GM23338 (cell line): ENCODE data around the gene MPV17. TPM values are rescaled to one million over a fixed set of nuclear protein-coding genes. Genes with fewer than 3 reads are reported as not detected.

ENCODE experiments used
- CTCF ChIP-seq, 2 experiments: fragments of 200-600 bp in 1 of 2; sonication (generic) in 1 of 2; conservative IDR thresholded peaks; 2 replicates each; pipeline versions ENCODE4 v1.5.1 to v1.6.1; 2016 to 2017; ENCODE audit warnings: antibody characterized with exemption in 2 of 2, low read depth in 2 of 2, mild to moderate bottlenecking in 2 of 2, moderate library complexity in 1 of 2
- EZH2 ChIP-seq: fragments of 200-600 bp; sonication (generic); IDR thresholded peaks from one replicate; pipeline ENCODE4 v1.8.0; 2017; ENCODE audit warnings: antibody characterized with exemption, mild to moderate bottlenecking, low read depth; ENCODE audit not compliant: unreplicated experiment
- NANOG ChIP-seq: IDR thresholded peaks from 2 replicates; pipeline ENCODE4 v1.6.1; 2016; ENCODE audit warnings: antibody characterized with exemption, borderline replicate concordance
- ZNF331 ChIP-seq: fragments of 250-450 bp; sonication (Bioruptor Pico); IDR thresholded peaks from 2 replicates; pipeline ENCODE4 v1.5.0; 2020; ENCODE audit warnings: low read depth, mild to moderate bottlenecking, moderate library complexity
- polyA plus RNA-seq: library from polyadenylated mRNA; unstranded; fragments of >200 nt; fragmentation: Nextera tagmentation; extraction: Ambion mirVana; gene quantifications from 2 replicates; pipeline ENCODE4 v1.2.1, GENCODE V29; 2016
- total RNA-seq: library from RNA; depleted of rRNA; stranded (reverse); fragments of >200 nt; shearing (Covaris generic); gene quantifications from 2 replicates; pipeline ENCODE4 v1.2.3, GENCODE V29; 2014
- TF ChIP-seq, protein P1 (sequence below): fragments of 250-450 bp; sonication (Bioruptor Pico); IDR thresholded peaks from 2 replicates; pipeline ENCODE4 v1.5.0; 2020; ENCODE audit warnings: mild to moderate bottlenecking, moderate library complexity
- TF ChIP-seq, protein P2 (sequence below): IDR thresholded peaks from 2 replicates; pipeline ENCODE4 v1.6.1; 2016; ENCODE audit warnings: antibody characterized with exemption
- TF ChIP-seq, protein P3 (sequence below): IDR thresholded peaks from one replicate; pipeline ENCODE4 v1.6.1; 2018; ENCODE audit warnings: antibody characterized with exemption; ENCODE audit not compliant: unreplicated experiment

Gene MPV17
- total and polyA plus RNA-seq, 2 experiments from 2014 or later: 52.5 to 94.2 TPM

DNA sequence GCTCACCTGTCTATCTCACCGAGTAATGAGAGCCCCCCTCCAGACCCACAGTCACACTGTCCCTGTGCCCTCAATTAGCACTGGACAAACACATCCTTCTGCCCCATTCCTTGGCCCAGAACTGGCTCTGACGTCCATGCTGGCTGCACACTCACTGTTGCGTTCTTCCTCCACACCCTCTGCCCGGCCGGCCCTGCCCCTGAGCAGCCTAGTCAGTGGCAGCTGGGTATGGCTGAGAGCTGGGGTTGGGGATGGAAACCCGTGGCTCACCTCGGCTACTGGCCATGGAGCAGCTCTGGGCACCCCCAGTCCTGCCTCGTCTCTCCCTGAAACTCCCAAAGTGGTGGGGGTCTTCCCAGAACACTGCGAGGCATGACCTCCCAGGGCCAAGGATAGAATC is 8.2 kb downstream of the MPV17 start (continued):
- TF ChIP-seq, protein P1, sequence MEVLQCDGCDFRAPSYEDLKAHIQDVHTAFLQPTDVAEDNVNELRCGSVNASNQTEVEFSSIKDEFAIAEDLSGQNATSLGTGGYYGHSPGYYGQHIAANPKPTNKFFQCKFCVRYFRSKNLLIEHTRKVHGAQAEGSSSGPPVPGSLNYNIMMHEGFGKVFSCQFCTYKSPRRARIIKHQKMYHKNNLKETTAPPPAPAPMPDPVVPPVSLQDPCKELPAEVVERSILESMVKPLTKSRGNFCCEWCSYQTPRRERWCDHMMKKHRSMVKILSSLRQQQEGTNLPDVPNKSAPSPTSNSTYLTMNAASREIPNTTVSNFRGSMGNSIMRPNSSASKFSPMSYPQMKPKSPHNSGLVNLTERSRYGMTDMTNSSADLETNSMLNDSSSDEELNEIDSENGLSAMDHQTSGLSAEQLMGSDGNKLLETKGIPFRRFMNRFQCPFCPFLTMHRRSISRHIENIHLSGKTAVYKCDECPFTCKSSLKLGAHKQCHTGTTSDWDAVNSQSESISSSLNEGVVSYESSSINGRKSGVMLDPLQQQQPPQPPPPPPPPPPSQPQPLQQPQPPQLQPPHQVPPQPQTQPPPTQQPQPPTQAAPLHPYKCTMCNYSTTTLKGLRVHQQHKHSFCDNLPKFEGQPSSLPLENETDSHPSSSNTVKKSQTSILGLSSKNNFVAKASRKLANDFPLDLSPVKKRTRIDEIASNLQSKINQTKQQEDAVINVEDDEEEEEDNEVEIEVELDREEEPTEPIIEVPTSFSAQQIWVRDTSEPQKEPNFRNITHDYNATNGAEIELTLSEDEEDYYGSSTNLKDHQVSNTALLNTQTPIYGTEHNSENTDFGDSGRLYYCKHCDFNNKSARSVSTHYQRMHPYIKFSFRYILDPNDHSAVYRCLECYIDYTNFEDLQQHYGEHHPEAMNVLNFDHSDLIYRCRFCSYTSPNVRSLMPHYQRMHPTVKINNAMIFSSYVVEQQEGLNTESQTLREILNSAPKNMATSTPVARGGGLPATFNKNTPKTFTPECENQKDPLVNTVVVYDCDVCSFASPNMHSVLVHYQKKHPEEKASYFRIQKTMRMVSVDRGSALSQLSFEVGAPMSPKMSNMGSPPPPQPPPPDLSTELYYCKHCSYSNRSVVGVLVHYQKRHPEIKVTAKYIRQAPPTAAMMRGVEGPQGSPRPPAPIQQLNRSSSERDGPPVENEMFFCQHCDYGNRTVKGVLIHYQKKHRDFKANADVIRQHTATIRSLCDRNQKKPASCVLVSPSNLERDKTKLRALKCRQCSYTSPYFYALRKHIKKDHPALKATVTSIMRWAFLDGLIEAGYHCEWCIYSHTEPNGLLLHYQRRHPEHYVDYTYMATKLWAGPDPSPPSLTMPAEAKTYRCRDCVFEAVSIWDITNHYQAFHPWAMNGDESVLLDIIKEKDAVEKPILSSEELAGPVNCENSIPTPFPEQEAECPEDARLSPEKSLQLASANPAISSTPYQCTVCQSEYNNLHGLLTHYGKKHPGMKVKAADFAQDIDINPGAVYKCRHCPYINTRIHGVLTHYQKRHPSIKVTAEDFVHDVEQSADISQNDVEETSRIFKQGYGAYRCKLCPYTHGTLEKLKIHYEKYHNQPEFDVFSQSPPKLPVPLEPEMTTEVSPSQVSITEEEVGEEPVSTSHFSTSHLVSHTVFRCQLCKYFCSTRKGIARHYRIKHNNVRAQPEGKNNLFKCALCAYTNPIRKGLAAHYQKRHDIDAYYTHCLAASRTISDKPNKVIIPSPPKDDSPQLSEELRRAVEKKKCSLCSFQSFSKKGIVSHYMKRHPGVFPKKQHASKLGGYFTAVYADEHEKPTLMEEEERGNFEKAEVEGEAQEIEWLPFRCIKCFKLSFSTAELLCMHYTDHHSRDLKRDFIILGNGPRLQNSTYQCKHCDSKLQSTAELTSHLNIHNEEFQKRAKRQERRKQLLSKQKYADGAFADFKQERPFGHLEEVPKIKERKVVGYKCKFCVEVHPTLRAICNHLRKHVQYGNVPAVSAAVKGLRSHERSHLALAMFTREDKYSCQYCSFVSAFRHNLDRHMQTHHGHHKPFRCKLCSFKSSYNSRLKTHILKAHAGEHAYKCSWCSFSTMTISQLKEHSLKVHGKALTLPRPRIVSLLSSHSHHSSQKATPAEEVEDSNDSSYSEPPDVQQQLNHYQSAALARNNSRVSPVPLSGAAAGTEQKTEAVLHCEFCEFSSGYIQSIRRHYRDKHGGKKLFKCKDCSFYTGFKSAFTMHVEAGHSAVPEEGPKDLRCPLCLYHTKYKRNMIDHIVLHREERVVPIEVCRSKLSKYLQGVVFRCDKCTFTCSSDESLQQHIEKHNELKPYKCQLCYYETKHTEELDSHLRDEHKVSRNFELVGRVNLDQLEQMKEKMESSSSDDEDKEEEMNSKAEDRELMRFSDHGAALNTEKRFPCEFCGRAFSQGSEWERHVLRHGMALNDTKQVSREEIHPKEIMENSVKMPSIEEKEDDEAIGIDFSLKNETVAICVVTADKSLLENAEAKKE (CRISPR knock-in tag): no peak
- TF ChIP-seq CTCF (conservative IDR thresholded peaks at IDR 0.05; ENCODE audit: low read depth in 2 of 2) (no peak), ZNF331 (CRISPR knock-in tag) (no peak), NANOG (no peak), EZH2 (no peak)
- TF ChIP-seq, protein P2, sequence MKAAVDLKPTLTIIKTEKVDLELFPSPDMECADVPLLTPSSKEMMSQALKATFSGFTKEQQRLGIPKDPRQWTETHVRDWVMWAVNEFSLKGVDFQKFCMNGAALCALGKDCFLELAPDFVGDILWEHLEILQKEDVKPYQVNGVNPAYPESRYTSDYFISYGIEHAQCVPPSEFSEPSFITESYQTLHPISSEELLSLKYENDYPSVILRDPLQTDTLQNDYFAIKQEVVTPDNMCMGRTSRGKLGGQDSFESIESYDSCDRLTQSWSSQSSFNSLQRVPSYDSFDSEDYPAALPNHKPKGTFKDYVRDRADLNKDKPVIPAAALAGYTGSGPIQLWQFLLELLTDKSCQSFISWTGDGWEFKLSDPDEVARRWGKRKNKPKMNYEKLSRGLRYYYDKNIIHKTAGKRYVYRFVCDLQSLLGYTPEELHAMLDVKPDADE: no peak
- TF ChIP-seq, protein P3, sequence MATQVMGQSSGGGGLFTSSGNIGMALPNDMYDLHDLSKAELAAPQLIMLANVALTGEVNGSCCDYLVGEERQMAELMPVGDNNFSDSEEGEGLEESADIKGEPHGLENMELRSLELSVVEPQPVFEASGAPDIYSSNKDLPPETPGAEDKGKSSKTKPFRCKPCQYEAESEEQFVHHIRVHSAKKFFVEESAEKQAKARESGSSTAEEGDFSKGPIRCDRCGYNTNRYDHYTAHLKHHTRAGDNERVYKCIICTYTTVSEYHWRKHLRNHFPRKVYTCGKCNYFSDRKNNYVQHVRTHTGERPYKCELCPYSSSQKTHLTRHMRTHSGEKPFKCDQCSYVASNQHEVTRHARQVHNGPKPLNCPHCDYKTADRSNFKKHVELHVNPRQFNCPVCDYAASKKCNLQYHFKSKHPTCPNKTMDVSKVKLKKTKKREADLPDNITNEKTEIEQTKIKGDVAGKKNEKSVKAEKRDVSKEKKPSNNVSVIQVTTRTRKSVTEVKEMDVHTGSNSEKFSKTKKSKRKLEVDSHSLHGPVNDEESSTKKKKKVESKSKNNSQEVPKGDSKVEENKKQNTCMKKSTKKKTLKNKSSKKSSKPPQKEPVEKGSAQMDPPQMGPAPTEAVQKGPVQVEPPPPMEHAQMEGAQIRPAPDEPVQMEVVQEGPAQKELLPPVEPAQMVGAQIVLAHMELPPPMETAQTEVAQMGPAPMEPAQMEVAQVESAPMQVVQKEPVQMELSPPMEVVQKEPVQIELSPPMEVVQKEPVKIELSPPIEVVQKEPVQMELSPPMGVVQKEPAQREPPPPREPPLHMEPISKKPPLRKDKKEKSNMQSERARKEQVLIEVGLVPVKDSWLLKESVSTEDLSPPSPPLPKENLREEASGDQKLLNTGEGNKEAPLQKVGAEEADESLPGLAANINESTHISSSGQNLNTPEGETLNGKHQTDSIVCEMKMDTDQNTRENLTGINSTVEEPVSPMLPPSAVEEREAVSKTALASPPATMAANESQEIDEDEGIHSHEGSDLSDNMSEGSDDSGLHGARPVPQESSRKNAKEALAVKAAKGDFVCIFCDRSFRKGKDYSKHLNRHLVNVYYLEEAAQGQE: no peak
